Effector memory CD4-positive, alpha-beta T cell (primary cell): ENCODE data around the gene DSCAML1.

Experiments
- DNase-seq, 3 donors: peaks; one replicate each; pipeline ENCODE4 v3.0.0-alpha.2; 2020
- H3K27ac ChIP-seq: 2 replicates; pipeline ENCODE4 v1.7.0; 2013; ENCODE audit warnings: mild to moderate bottlenecking, low read length, moderate library complexity; ENCODE audit not compliant: insufficient read depth, poor library complexity, severe bottlenecking
- H3K27me3 ChIP-seq: replicated peaks from 2 replicates; pipeline ENCODE4 v1.7.0; 2013; ENCODE audit warnings: mild to moderate bottlenecking, low read length; ENCODE audit not compliant: insufficient read depth, control insufficient read depth, poor library complexity, severe bottlenecking
- H3K36me3 ChIP-seq: 2 replicates; pipeline ENCODE4 v1.7.0; 2013; ENCODE audit warnings: mild to moderate bottlenecking, low read length, moderate library complexity; ENCODE audit not compliant: control insufficient read depth, insufficient read depth
- H3K4me1 ChIP-seq: 2 replicates; pipeline ENCODE4 v1.7.0; 2013; ENCODE audit warnings: low read length, mild to moderate bottlenecking; ENCODE audit not compliant: control insufficient read depth, insufficient read depth, poor library complexity, severe bottlenecking
- H3K4me3 ChIP-seq: 2 replicates; pipeline ENCODE4 v1.7.0; 2013; ENCODE audit warnings: low read length, low read depth, mild to moderate bottlenecking; ENCODE audit not compliant: insufficient read depth, poor library complexity, severe bottlenecking
- H3K9me3 ChIP-seq: 2 replicates; pipeline ENCODE4 v1.7.0; 2013; ENCODE audit warnings: mild to moderate bottlenecking, low read length, moderate library complexity; ENCODE audit not compliant: control insufficient read depth

Gene DSCAML1

GRCh38 chr11:117794135-117794534 lies 2.9 kb downstream of the DSCAML1 start:
- Histone ChIP-seq H3K27me3 (peaks cover 33% of the 10 kb centered on the region), H3K27ac (no peak overlapping the region), H3K4me3 (no peak overlapping the region), H3K9me3 (no peaks in the 10 kb centered on the region), H3K36me3 (no peaks in the 10 kb centered on the region), H3K4me1 (peaks cover 22% of the 10 kb centered on the region)
- DNase-seq, result no peak

GRCh38 chr11:117793583-117793982 lies 3.4 kb downstream of the DSCAML1 start:
- H3K4me3 ChIP-seq, result no peak overlapping the region
- H3K27ac ChIP-seq, result no peak overlapping the region
- peaks cover 33% of the 10 kb centered on the region for H3K27me3 ChIP-seq
- H3K9me3 ChIP-seq, result no peaks in the 10 kb centered on the region
- peaks cover 22% of the 10 kb centered on the region for H3K4me1 ChIP-seq
- no peak for DNase-seq
- no peaks in the 10 kb centered on the region for H3K36me3 ChIP-seq

- H3K4me1 ChIP-seq, result peaks cover 22% of the 10 kb centered on the region
Observed at GRCh38 chr11:117792992-117793391, 4.0 kb downstream of the DSCAML1 start.

GRCh38 chr11:117792241-117792640 lies 4.8 kb downstream of the DSCAML1 start:
- no peaks in the 10 kb centered on the region for H3K36me3 ChIP-seq
- H3K4me3 ChIP-seq, result no peak overlapping the region
- peaks cover 21% of the 10 kb centered on the region for H3K4me1 ChIP-seq
- H3K9me3 ChIP-seq, result no peaks in the 10 kb centered on the region
- no peak overlapping the region for H3K27ac ChIP-seq
- H3K27me3 ChIP-seq, result peaks cover 33% of the 10 kb centered on the region
- no peak for DNase-seq

More at GRCh38 chr11:117792992-117793391, 4.0 kb downstream of the DSCAML1 start:
- no peaks in the 10 kb centered on the region for H3K9me3 ChIP-seq
- H3K36me3 ChIP-seq, result no peaks in the 10 kb centered on the region
- peaks cover 33% of the 10 kb centered on the region for H3K27me3 ChIP-seq
- no peak overlapping the region for H3K4me3 ChIP-seq
- no peak for DNase-seq
- H3K27ac ChIP-seq, result no peak overlapping the region

GRCh38 chr11:117790279-117790678 lies 6.7 kb downstream of the DSCAML1 start:
- peaks cover 4% of the 10 kb centered on the region for H3K4me1 ChIP-seq
- H3K4me3 ChIP-seq, result no peak overlapping the region
- H3K27ac ChIP-seq, result no peak overlapping the region
- peaks cover 20% of the 10 kb centered on the region for H3K27me3 ChIP-seq
- H3K36me3 ChIP-seq, result no peaks in the 10 kb centered on the region
- H3K9me3 ChIP-seq, result no peaks in the 10 kb centered on the region
- DNase-seq, result no peak

- no peak overlapping the region for H3K4me3 ChIP-seq
- H3K27me3 ChIP-seq, result peaks cover 10% of the 10 kb centered on the region
Observed at GRCh38 chr11:117789241-117789640, 7.8 kb downstream of the DSCAML1 start.

GRCh38 chr11:117786135-117786870 lies 10.7 kb downstream of the DSCAML1 start:
- Histone ChIP-seq H3K4me1 (no peaks in the 10 kb centered on the region), H3K9me3 (no peaks in the 10 kb centered on the region), H3K4me3 (no peak overlapping the region), H3K36me3 (no peaks in the 10 kb centered on the region), H3K27ac (no peak overlapping the region), H3K27me3 (no peaks in the 10 kb centered on the region)
- no peak for DNase-seq

More at GRCh38 chr11:117789241-117789640, 7.8 kb downstream of the DSCAML1 start:
- Histone ChIP-seq H3K27ac (no peak overlapping the region), H3K36me3 (no peaks in the 10 kb centered on the region), H3K9me3 (no peaks in the 10 kb centered on the region), H3K4me1 (no peaks in the 10 kb centered on the region)
- DNase-seq, result no peak

GRCh38 chr11:117782101-117782500 lies 14.9 kb downstream of the DSCAML1 start:
- Histone ChIP-seq H3K36me3 (no peaks in the 10 kb centered on the region), H3K9me3 (no peaks in the 10 kb centered on the region), H3K27ac (no peak overlapping the region), H3K27me3 (no peaks in the 10 kb centered on the region), H3K4me1 (no peaks in the 10 kb centered on the region), H3K4me3 (no peak overlapping the region)
- DNase-seq, result no peak

GRCh38 chr11:117781627-117782026 lies 15.4 kb downstream of the DSCAML1 start:
- no peaks in the 10 kb centered on the region for H3K27me3 ChIP-seq
- DNase-seq, result no peak

GRCh38 chr11:117780456-117780855 lies 16.6 kb downstream of the DSCAML1 start:
- H3K27me3 ChIP-seq, result no peaks in the 10 kb centered on the region
- H3K27ac ChIP-seq, result no peak overlapping the region
- H3K36me3 ChIP-seq, result no peaks in the 10 kb centered on the region
- no peak overlapping the region for H3K4me3 ChIP-seq
- H3K9me3 ChIP-seq, result no peaks in the 10 kb centered on the region
- no peak for DNase-seq
- H3K4me1 ChIP-seq, result no peaks in the 10 kb centered on the region

More at GRCh38 chr11:117781627-117782026, 15.4 kb downstream of the DSCAML1 start:
- no peak overlapping the region for H3K27ac ChIP-seq
- H3K4me3 ChIP-seq, result no peak overlapping the region
- H3K4me1 ChIP-seq, result no peaks in the 10 kb centered on the region
- H3K9me3 ChIP-seq, result no peaks in the 10 kb centered on the region
- H3K36me3 ChIP-seq, result no peaks in the 10 kb centered on the region
